Measurements from ENCODE around the gene TUBE1.

- no peak for TF ChIP-seq EP300 (IDR thresholded peaks at IDR 0.05; ENCODE audit: borderline replicate concordance in 1 of 2, low read depth in 1 of 2, low read length in 1 of 2)
- no peak for TF ChIP-seq CTCF (IDR thresholded peaks at IDR 0.05)
- no peak for TF ChIP-seq POLR2AphosphoS5 (IDR thresholded peaks at IDR 0.05; ENCODE audit: low read depth, low read length)
- TF ChIP-seq MXI1 (IDR thresholded peaks at IDR 0.05; ENCODE audit: low read depth, low read length) = no peak
- TF ChIP-seq TAF1 (IDR thresholded peaks at IDR 0.05; ENCODE audit: borderline replicate concordance, low read depth, low read length) = no peak
Observed at GRCh38 chr6:112118034-112118433, 30.8 kb upstream of the TUBE1 start.

All from SK-N-SH (cell line).